HepG2 (cell line): ENCODE data around the gene TMEM107. TPM values are rescaled to one million over a fixed set of nuclear protein-coding genes. Genes with fewer than 3 reads are reported as not detected.
A peak's percentile ranks its signal among the peaks of the same experiment; 100 is the strongest.

Experiments
- ARID2 ChIP-seq: sonication (generic); formaldehyde crosslinking; IDR thresholded peaks from 2 replicates; pipeline ENCODE4 v1.8.1; 2022; ENCODE audit warnings: mild to moderate bottlenecking, missing genetic modification reagents, borderline replicate concordance
- ATF7-NPFF ChIP-seq: sonication (generic); formaldehyde crosslinking; IDR thresholded peaks from 2 replicates; pipeline ENCODE4 v1.8.1; 2023; ENCODE audit warnings: mild to moderate bottlenecking, low read depth, missing genetic modification reagents, moderate library complexity
- ATM ChIP-seq: fragments of 450-650 bp; IDR thresholded peaks from 2 replicates; pipeline ENCODE4 v1.7.1; 2017; ENCODE audit warnings: mild to moderate bottlenecking, borderline replicate concordance
- ELF1 ChIP-seq: sonication (generic); formaldehyde crosslinking; IDR thresholded peaks from 2 replicates; pipeline ENCODE4 v1.4.0; 2020; ENCODE audit warnings: missing genetic modification reagents
- FOXK1 ChIP-seq: sonication (generic); formaldehyde crosslinking; IDR thresholded peaks from 2 replicates; pipeline ENCODE4 v1.4.0; 2020; ENCODE audit warnings: low read depth, missing genetic modification reagents, borderline replicate concordance
- HINFP ChIP-seq: sonication (generic); formaldehyde crosslinking; IDR thresholded peaks from 2 replicates; pipeline ENCODE4 v1.4.0; 2020; ENCODE audit warnings: low read depth, mild to moderate bottlenecking, missing genetic modification reagents
- HNRNPLL ChIP-seq: fragments of 200-400 bp; formaldehyde crosslinking; IDR thresholded peaks from 2 replicates; pipeline ENCODE4 v1.6.1; 2017; ENCODE audit warnings: mild to moderate bottlenecking, low read depth, low read length; ENCODE audit not compliant: poor library complexity, severe bottlenecking
- KDM6A ChIP-seq: IDR thresholded peaks from 2 replicates; pipeline ENCODE4 v1.6.1; 2016; ENCODE audit warnings: low read depth
- MIER3 ChIP-seq: IDR thresholded peaks from 2 replicates; pipeline ENCODE4 v1.6.1; 2016; ENCODE audit warnings: missing compliant biosample characterization, borderline replicate concordance
- NRL ChIP-seq: sonication (generic); formaldehyde crosslinking; IDR thresholded peaks from 2 replicates; pipeline ENCODE4 v1.5.0; 2020; ENCODE audit warnings: missing genetic modification reagents, mild to moderate bottlenecking, moderate library complexity, borderline replicate concordance
- RARG ChIP-seq: sonication (generic); formaldehyde crosslinking; IDR thresholded peaks from 2 replicates; pipeline ENCODE4 v1.4.0; 2020; ENCODE audit warnings: low read depth, mild to moderate bottlenecking, missing genetic modification reagents
- RFX1 ChIP-seq: fragments of 450-650 bp; IDR thresholded peaks from 2 replicates; pipeline ENCODE4 v1.6.1; 2017
- ZBTB33 ChIP-seq: sonication (generic); formaldehyde crosslinking; IDR thresholded peaks from 2 replicates; pipeline ENCODE4 v1.4.0; 2020; ENCODE audit warnings: missing genetic modification reagents
- ZBTB38 ChIP-seq: sonication (generic); formaldehyde crosslinking; IDR thresholded peaks from 2 replicates; pipeline ENCODE4 v1.5.1; 2020; ENCODE audit warnings: mild to moderate bottlenecking, missing genetic modification reagents
- ZBTB4 ChIP-seq: sonication (generic); formaldehyde crosslinking; IDR thresholded peaks from 2 replicates; pipeline ENCODE4 v1.4.0; 2020; ENCODE audit warnings: missing genetic modification reagents, mild to moderate bottlenecking, borderline replicate concordance
- ZBTB49 ChIP-seq: sonication (generic); formaldehyde crosslinking; IDR thresholded peaks from 2 replicates; pipeline ENCODE4 v1.4.0; 2020; ENCODE audit warnings: missing genetic modification reagents, borderline replicate concordance
- ZFYVE20 ChIP-seq: sonication (generic); formaldehyde crosslinking; IDR thresholded peaks from 2 replicates; pipeline ENCODE4 v1.8.0; 2023; ENCODE audit warnings: low read depth, mild to moderate bottlenecking, moderate library complexity, missing genetic modification reagents, borderline replicate concordance
- ZNF547 ChIP-seq: sonication (generic); formaldehyde crosslinking; IDR thresholded peaks from 2 replicates; pipeline ENCODE4 v1.5.1; 2020; ENCODE audit warnings: mild to moderate bottlenecking, missing genetic modification reagents
- ZNF644 ChIP-seq: IDR thresholded peaks from 2 replicates; pipeline ENCODE4 v1.6.1; 2016; ENCODE audit warnings: low read depth
- polyA plus RNA-seq, 8 experiments: library from polyadenylated mRNA; depleted of rRNA in 3 of 8; stranded (reverse) in 7 of 8; unstranded in 1 of 8; fragments of >200 nt; fragmentation: Illumina TruSeq in 4 of 8; extraction: Trizol in 4 of 8; gene quantifications; 2 replicates each; pipeline versions ENCODE4 v1.2.1 to v1.2.3, GENCODE V29; 2011 to 2016; ENCODE audit warnings: low read depth in 4 of 8, missing spikeins in 1 of 8, mixed read lengths in 1 of 8; ENCODE audit not compliant: insufficient read depth in 1 of 8
- total RNA-seq, 5 experiments: library from RNA; depleted of rRNA; stranded (reverse); fragments of >200 nt; fragmentation: Illumina TruSeq; extraction: Trizol; gene quantifications; 2 replicates each; pipeline ENCODE4 v1.2.3, GENCODE V29; 2016; ENCODE audit warnings: low read depth in 1 of 5

Gene TMEM107
- total and polyA plus RNA-seq, 2 of the 13 experiments (the other 11 are each of a cell fraction or from before 2014, with no cell fraction given): 7.2 to 15.3 TPM

- no peak for TF ChIP-seq ZBTB49
- TF ChIP-seq HINFP: no peak
- TF ChIP-seq ZNF547 (CRISPR knock-in tag): peak; percentile 16; the same call in 1 of the 2 replicates
- no peak for TF ChIP-seq ZBTB4
- no peak for TF ChIP-seq NRL (CRISPR knock-in tag)
- no peak for TF ChIP-seq ZBTB38 (CRISPR knock-in tag)
- peak; percentile 53 for TF ChIP-seq HNRNPLL
- no peak for TF ChIP-seq KDM6A (CRISPR knock-in tag)
- no peak for TF ChIP-seq RFX1
- TF ChIP-seq ELF1: no peak; the same call in 1 of the 2 replicates
- TF ChIP-seq ZNF644: no peak
- TF ChIP-seq ZFYVE20 (CRISPR knock-in tag): no peak
- TF ChIP-seq RARG: no peak; the same call in 1 of the 2 replicates
- TF ChIP-seq ATF7-NPFF: no peak
- TF ChIP-seq ATM: no peak
- no peak for TF ChIP-seq MIER3
- TF ChIP-seq ARID2 (CRISPR knock-in tag): peak; percentile 24; the same call in 1 of the 2 replicates
- TF ChIP-seq FOXK1 (CRISPR knock-in tag): peak; percentile 73; the same call in 1 of the 2 replicates
- peak; percentile 54 for TF ChIP-seq ZBTB33
Measured at GRCh38 chr17:8185582-8186445, 9.6 kb upstream of the TMEM107 start (continued).
